K562 (cell line): ENCODE measurements around the gene HEXIM2. TPM values are rescaled to one million over a fixed set of nuclear protein-coding genes. Genes with fewer than 3 reads are reported as not detected.

ENCODE experiments used
- ARID3A ChIP-seq: IDR thresholded peaks from 2 replicates; pipeline ENCODE4 v1.6.1; 2012; ENCODE audit warnings: low read depth, low read length, improper control_type of control experiment, borderline replicate concordance
- ESRRB ChIP-seq: fragments of 250-450 bp; sonication (Bioruptor Pico); IDR thresholded peaks from 2 replicates; pipeline ENCODE4 v1.5.0; 2020; ENCODE audit warnings: mild to moderate bottlenecking, moderate library complexity, borderline replicate concordance
- IRF9 ChIP-seq: fragments of 450-650 bp; IDR thresholded peaks from 2 replicates; pipeline ENCODE4 v1.6.1; 2016; ENCODE audit warnings: missing biosample characterization, missing genetic modification characterization
- MAX ChIP-seq: sonication (generic); formaldehyde crosslinking; IDR thresholded peaks from 2 replicates; pipeline ENCODE4 v1.9.0; 2022; ENCODE audit warnings: mild to moderate bottlenecking, missing genetic modification reagents
- MYBL2 ChIP-seq, 2 experiments: fragments of 450-650 bp in 1 of 2; sonication (generic) in 1 of 2; formaldehyde crosslinking in 1 of 2; IDR thresholded peaks; 2 replicates each; pipeline versions ENCODE4 v1.6.1 to v1.8.1; 2017 to 2022; ENCODE audit warnings: borderline replicate concordance in 1 of 2, inconsistent platforms in 1 of 2, low read depth in 1 of 2, mild to moderate bottlenecking in 1 of 2, missing genetic modification reagents in 1 of 2, moderate library complexity in 1 of 2
- PBX2 ChIP-seq, 2 experiments: IDR thresholded peaks in 1 of 2; conservative IDR thresholded peaks in 1 of 2; 2 replicates each; pipeline ENCODE4 v1.6.1; 2016; ENCODE audit warnings: low read depth in 2 of 2, mild to moderate bottlenecking in 1 of 2, missing compliant biosample characterization in 1 of 2, missing genetic modification characterization in 1 of 2, moderate library complexity in 1 of 2
- POLR2G ChIP-seq: fragments of 200-400 bp; formaldehyde crosslinking; IDR thresholded peaks from 2 replicates; pipeline ENCODE4 v1.6.1; 2017; ENCODE audit warnings: low read depth, mild to moderate bottlenecking, antibody characterized with exemption, low read length, moderate library complexity
- PRMT5 ChIP-seq: sonication (generic); formaldehyde crosslinking; IDR thresholded peaks from 2 replicates; pipeline ENCODE4 v1.5.0; 2020; ENCODE audit warnings: missing genetic modification reagents
- UBTF ChIP-seq, 2 experiments: IDR thresholded peaks; 2 replicates each; pipeline ENCODE4 v1.6.1; 2012; ENCODE audit warnings: improper control_type of control experiment in 2 of 2, low read depth in 2 of 2, low read length in 2 of 2, borderline replicate concordance in 1 of 2
- USF1 ChIP-seq: sonication (generic); formaldehyde crosslinking; IDR thresholded peaks from 2 replicates; pipeline ENCODE4 v1.9.0; 2022; ENCODE audit warnings: mild to moderate bottlenecking, missing genetic modification reagents
- VEZF1 ChIP-seq: fragments of 200-800 bp; sonication (Bioruptor generic); IDR thresholded peaks from 2 replicates; pipeline ENCODE4 v1.6.1; 2017; ENCODE audit warnings: missing genetic modification characterization, missing compliant biosample characterization
- ZKSCAN1 ChIP-seq: fragments of 150-350 bp; IDR thresholded peaks from 2 replicates; pipeline ENCODE4 v1.6.1; 2016; ENCODE audit warnings: low read depth, low read length
- ZNF57 ChIP-seq: fragments of 450-650 bp; formaldehyde crosslinking; IDR thresholded peaks from 2 replicates; pipeline ENCODE4 v1.4.0; 2020; ENCODE audit warnings: mild to moderate bottlenecking, moderate library complexity
- polyA plus RNA-seq, 8 experiments: library from polyadenylated mRNA; depleted of rRNA in 4 of 8; stranded (reverse) in 5 of 8; unstranded in 3 of 8; fragments of >200 nt; fragmentation: Nextera tagmentation in 2 of 8; fragmentation: Illumina TruSeq in 1 of 8; extraction: Ambion mirVana in 2 of 8; extraction: Trizol in 1 of 8; gene quantifications; 2 replicates each; pipeline versions ENCODE4 v1.2.1 to v1.2.3, GENCODE V29; 2011 to 2014; ENCODE audit warnings: inconsistent platforms in 1 of 8, missing spikeins in 1 of 8
- total RNA-seq, 7 experiments: library from RNA; depleted of rRNA in 6 of 7; stranded (reverse); fragments of >200 nt in 6 of 7; fragmentation: Illumina TruSeq in 2 of 7; extraction: Trizol in 2 of 7; gene quantifications; 2 replicates each; pipeline versions ENCODE4 v1.2.1 to v1.2.3, GENCODE V29; 2011 to 2021; ENCODE audit warnings: low replicate concordance in 1 of 7

Gene HEXIM2
- total and polyA plus RNA-seq, 9 of the 15 experiments (the other 6 are each of a cell fraction or from before 2014, with no cell fraction given) = 0.69 to 3.4 (median 1.1) TPM; not detected in 2

- TF ChIP-seq ARID3A = no peak
- TF ChIP-seq POLR2G = peak; percentile 70; the same call in 1 of the 2 replicates
- TF ChIP-seq USF1 (CRISPR knock-in tag) = no peak
- TF ChIP-seq PBX2 (CRISPR knock-in tag; IDR thresholded peaks at IDR 0.05; ENCODE audit: low read depth) = no peak
- no peak for TF ChIP-seq PBX2 (tag; conservative IDR thresholded peaks at IDR 0.05; ENCODE audit: low read depth)
- TF ChIP-seq ESRRB (CRISPR knock-in tag) = no peak
- no peak for TF ChIP-seq IRF9 (tag)
- TF ChIP-seq UBTF (IDR thresholded peaks at IDR 0.05; ENCODE audit: borderline replicate concordance in 1 of 2, low read depth in 2 of 2, low read length in 2 of 2) = 0 out of 4 replicates have a peak, but pooled peaks of 1 of the 2 experiments have one; percentile 3
- no peak for TF ChIP-seq ZKSCAN1
- TF ChIP-seq ZNF57 = no peak
- peak; percentile 8 for TF ChIP-seq VEZF1 (CRISPR knock-in tag)
- TF ChIP-seq MAX (CRISPR knock-in tag) = peak; percentile 67
- no peak for TF ChIP-seq PRMT5 (CRISPR knock-in tag)
- no peak for TF ChIP-seq MYBL2 (IDR thresholded peaks at IDR 0.05; ENCODE audit: low read depth)
- no peak for TF ChIP-seq MYBL2 (CRISPR knock-in tag; IDR thresholded peaks at IDR 0.05; ENCODE audit: borderline replicate concordance)
These were observed 28.9 kb upstream of the HEXIM2 start (continued) for GRCh38 chr17:45132572-45133463.
